Stimulated activated CD4-positive, alpha-beta T cell treated with anti-CD3 and anti-CD28 coated beads, Interleukin-4, amount 100 ng/mL, for 24 hours (primary cell): ENCODE measurements around the gene OLA1.

Experiments
- DNase-seq: peaks from one replicate; pipeline ENCODE4 v3.0.0-alpha.2; 2020

The OLA1 gene

DNA sequence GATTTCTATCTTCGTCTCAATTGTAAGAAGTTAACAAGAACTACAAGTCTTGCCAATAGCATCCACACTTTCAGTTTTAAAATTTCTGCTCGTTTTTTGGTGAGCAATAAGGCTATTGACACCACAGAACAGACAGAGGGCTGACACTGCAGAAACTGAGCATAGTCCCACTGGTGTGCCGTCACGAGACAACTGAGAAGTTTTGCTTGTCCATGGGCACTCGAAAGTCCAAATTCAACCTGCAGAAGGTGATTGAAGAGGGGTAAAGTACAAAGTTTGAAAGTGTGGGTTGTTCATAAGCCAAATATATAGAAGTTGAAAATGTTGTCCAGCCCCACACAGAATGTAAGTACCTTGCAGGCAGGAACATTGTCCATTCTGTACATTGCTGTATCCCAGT, 219.4 kb downstream of the OLA1 start:
- DNase-seq = no peak

DNA sequence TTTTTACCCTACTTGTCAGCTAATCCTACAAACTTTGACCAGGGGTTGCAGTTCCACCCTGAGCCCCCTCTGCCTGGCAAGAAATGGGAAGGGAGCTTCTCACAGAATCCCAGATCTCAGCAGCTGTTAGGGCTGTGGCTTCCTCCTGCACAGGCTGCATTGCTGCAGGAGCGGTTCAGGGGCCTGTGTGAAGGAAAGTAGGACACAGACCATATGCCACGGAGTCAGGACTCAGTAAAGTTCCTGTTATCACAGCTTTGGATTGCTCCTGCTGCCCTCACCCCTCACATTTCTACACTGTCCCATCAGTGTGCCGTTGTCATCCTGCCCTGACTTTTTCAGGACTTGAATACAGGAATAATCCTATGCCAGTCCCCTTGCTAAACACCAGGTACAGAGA, 220.4 kb downstream of the OLA1 start:
- DNase-seq = no peak

DNA sequence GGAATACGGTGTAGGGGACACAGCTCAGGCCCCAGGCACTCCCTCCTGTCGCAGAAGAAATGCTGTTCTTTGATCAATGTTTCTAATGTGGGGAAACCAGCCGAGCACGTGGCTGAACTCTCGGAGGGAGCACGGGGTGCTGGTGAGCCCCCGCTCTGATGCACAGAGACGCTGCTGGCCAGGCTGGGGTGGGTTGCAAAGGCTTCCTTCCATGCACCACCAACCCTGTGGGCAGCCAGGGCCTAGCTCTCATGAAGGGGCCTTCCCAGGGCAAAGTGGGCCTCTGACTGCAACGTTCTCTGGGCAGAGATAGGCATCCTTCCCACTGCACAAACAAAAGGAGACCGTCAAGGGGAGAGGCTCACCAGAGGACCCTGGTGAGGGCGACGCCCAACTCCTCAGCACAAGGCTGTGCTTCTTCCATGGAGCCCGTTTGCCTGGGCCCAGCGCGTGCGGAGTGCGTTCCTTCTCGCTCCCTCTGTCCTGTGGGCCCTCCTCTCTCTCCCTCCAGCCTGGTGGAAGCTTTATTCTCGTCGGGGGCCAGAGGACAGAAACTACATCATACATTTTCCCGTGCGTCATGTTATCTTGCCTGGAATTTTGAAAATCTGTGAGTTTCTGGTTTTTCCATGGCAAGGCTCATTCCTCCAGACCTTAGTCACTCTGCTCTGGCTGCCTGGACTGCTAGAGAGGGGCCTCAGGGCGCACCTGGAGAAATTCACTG, 222.0 kb downstream of the OLA1 start:
- DNase-seq = no peak

- no peak for DNase-seq
These were observed 222.8 kb downstream of the OLA1 start for GRCh38 chr2:174025271-174026121.

DNA sequence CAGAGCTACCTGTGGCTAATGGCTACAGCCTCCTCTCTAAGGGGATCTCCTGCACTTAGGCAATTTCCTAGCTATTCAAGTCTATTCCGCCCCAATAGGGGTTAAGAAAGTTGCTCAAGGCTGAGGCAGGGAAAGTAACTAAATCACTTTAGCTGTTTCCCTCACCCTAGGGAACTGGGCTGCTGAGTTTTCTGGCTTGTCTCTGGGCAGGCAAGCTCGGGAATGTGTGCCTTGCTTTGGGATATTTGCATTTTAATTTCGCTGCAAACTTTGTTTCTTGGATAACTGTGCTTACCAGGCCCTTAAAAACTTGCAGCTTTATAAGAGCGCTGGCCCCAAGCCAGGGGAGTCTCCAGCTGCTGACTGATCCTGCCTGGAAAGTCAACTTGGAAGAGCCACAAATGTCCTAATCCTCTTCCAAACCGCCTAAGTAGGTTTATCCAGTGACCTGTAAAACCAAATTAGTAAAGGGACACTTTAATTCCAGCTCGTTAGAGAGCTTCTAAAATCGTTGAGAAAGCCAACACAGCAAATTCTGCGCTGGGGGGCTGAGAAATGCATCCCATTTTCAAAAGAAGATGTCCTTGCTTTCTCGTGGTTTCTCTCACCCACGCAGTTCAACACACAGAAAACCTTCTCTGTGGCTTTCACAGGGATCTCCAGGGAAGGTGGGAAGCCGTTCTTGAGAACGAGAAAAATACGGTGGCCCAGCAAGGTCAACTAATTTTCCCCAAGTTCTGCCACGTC, 223.6 kb downstream of the OLA1 start:
- no peak for DNase-seq

DNA sequence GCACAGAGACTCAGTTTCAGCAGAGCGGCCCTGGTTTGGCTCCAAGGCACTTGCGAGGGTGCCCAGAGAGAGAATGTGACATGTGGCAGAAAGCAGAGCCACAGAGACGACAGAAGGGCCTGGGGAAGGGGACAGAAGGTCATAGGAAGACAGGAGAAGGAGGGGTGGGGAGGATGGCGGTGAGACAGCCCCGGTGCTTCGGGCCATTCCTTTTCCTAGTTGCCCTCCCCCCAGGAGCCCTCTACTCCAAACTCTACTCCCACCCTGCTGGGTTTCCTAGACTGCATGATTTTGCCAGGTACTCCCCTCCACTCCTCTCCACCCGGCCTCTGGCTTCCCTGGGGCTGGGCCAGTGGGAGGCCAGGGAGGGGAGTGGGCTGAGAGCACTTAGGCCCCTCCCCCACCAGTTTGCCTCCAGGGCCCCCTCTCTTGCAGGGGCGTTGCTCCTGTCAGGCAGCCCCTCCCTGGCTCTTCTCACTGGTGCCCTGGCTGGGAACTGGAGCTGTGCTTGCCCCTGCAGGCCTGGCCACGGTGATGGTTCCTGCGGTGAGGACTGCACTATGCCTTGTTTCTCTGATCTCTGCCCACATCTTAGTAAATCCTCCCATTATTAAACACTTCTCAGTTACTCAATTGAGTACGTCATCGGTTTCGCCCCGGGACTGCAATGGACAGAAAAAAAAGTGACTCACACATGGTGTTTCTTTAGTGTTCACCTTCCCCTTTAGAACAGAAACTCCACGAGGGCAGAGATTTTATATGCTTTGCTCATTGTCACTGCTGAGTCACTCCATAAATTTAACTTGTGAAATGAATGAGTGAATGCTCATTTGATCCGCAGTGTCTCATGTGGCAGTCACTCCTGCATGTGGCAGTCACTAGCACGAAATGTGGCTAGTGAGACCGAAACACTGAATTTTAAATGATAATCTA, 224.5 kb downstream of the OLA1 start:
- DNase-seq = peak; percentile 48
